GM13977 (cell line): ENCODE measurements around the gene TMEM62.
"Not testable (repeated sequence)": the region's sequence is repeated elsewhere in the genome, so short reads cannot be mapped to it uniquely, and the experiment has no call there.

ENCODE experiments used
- DNase-seq: peaks from one replicate; pipeline ENCODE4 v3.0.0; 2012; ENCODE audit warnings: low spot score
- in situ Hi-C: fragments of 300-500 bp; cut with MboI; formaldehyde crosslinking; loops from one replicate; pipeline ENCODE4 v1.12.0; 2022; ENCODE audit warnings: low sequenced_read_pairs, low pct_unique_long_range_greater_than_20kb, mixed read lengths, inconsistent platforms; ENCODE audit not compliant: unreplicated experiment
- TF ChIP-seq, protein P1 (sequence below): IDR thresholded peaks from 2 replicates; pipeline ENCODE4 v1.5.1; 2012; ENCODE audit warnings: mild to moderate bottlenecking, control low read depth; ENCODE audit not compliant: insufficient read depth; ENCODE audit errors: extremely low read depth, missing control alignments

TMEM62 gene

DNA sequence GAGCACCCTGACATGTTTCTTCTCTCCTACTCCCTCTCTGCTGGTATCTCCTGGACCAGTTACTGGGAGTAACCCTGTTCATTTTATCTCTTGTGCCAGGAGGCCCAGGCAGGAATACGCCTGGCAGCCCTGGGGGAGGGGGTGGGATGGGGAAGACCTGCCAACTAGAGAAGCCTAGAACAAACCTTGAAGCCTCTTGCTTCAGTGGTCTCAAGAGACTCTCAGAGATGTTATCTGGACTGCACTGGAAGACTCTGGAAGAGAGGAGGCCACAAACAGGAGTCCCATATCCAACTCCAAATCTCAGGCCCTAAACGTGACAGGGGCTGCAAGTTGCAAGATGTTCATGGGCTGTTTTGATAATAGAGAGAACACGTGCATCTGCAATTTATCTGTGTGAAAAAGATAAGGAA lies 87.6 kb downstream of the TMEM62 start, which contains the start of gene EPB42:
TSS of gene EPB42 (minus strand) at position 28 of the 413 bp plus-strand sequence. CDS start 193 bp downstream, outside the sequence.
- in situ Hi-C loops = no loop called here
- no peak for DNase-seq
- TF ChIP-seq, protein P1, sequence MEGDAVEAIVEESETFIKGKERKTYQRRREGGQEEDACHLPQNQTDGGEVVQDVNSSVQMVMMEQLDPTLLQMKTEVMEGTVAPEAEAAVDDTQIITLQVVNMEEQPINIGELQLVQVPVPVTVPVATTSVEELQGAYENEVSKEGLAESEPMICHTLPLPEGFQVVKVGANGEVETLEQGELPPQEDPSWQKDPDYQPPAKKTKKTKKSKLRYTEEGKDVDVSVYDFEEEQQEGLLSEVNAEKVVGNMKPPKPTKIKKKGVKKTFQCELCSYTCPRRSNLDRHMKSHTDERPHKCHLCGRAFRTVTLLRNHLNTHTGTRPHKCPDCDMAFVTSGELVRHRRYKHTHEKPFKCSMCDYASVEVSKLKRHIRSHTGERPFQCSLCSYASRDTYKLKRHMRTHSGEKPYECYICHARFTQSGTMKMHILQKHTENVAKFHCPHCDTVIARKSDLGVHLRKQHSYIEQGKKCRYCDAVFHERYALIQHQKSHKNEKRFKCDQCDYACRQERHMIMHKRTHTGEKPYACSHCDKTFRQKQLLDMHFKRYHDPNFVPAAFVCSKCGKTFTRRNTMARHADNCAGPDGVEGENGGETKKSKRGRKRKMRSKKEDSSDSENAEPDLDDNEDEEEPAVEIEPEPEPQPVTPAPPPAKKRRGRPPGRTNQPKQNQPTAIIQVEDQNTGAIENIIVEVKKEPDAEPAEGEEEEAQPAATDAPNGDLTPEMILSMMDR = no peak

DNA sequence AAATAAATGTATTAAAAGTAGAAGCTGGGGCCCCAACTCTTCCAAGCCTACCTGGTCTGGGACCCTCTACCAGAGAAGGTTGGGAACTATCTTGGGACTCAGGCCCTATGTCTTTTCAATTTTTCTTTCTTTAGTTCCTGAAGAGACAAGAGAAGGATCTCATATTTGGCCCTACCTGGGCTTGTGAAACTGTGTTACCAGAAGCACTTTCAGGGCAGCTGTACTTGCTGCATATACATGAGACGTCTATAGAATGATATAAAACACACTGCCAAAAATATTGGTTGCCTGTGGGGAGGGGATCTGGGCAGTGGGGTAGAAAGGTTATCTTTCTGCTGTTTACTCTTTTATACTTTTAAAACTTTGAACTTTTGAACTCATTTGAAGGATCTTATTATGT lies 88.0 kb downstream of the TMEM62 start:
- TF ChIP-seq, protein P1 = no peak
- no peak for DNase-seq
- in situ Hi-C loops = no loop called here

DNA sequence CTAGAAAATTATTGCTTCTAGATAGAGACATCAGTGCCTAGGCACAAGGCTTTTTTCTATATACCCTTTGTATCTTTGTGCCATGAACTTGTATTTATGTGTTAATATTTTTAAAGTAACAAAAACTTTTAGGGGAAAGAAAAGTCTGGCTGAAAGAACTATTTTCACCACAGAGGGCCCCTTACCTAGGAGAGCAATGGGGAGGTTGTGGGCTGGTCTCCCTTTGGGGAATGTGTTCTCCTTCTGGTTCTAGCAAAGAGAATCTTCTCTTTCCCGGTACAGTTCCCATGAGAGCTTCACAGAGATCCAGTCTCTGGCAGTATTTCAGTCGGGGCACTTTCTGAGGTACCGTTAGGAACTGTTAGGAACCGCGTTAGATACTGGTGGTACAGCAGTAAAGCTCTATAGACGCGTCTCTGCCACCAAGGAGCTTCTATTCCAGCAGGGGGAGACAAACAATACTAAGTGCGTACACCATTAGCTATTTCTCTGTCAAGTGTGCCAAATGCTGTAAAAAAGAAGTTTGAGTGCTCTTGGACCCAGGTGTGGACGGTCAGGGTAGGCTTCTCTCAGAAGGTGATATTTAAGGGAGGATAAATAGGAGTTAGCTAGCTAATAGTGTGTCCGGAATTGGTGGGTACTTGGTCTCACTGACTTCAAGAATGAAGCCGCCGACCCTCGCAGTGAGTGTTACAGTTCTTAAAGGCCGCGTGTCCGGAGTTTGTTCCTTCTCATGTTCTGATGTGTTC lies 92.0 kb downstream of the TMEM62 start:
- TF ChIP-seq, protein P1 = peak; percentile 83
- in situ Hi-C loops = no loop called here
- DNase-seq = peak; percentile 87

DNA sequence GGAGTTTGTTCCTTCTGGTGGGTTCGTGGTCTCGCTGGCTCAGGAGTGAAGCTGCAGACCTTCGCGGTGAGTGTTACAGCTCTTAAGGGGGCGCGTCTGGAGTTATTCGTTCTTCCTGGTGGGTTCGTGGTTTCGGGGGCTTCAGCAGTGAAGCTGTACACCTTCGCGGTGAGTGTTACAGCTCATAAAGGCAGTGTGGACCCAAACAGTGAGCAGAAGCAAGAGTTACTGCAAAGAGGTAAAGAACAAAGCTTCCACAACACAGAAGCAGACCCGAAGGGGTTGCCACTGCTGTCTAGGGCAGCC lies 92.5 kb downstream of the TMEM62 start:
- DNase-seq, in situ Hi-C loops: not testable (repeated sequence)

- TF ChIP-seq, protein P1 = no peak
- in situ Hi-C loops = no loop called here
- no peak for DNase-seq
These were observed 93.3 kb downstream of the TMEM62 start for GRCh38 chr15:43226436-43227305.

- in situ Hi-C loops = loop anchor here (10.0 kb wide), 1 partner anchor 55 kb away; no protein-coding TSS in a partner anchor
- no peak for DNase-seq
- TF ChIP-seq, protein P1 = no peak
These were observed 96.6 kb downstream of the TMEM62 start for GRCh38 chr15:43229977-43230376.
